GM21526 (cell line): ENCODE results near the gene CDH22.

Experiments
- ATAC-seq: cut with Tn5 transposase; IDR thresholded peaks from one replicate; pipeline ENCODE4 v1.9.1; 2021; ENCODE audit warnings: moderate library complexity; ENCODE audit not compliant: unreplicated experiment, low FRiP score

The CDH22 gene

DNA sequence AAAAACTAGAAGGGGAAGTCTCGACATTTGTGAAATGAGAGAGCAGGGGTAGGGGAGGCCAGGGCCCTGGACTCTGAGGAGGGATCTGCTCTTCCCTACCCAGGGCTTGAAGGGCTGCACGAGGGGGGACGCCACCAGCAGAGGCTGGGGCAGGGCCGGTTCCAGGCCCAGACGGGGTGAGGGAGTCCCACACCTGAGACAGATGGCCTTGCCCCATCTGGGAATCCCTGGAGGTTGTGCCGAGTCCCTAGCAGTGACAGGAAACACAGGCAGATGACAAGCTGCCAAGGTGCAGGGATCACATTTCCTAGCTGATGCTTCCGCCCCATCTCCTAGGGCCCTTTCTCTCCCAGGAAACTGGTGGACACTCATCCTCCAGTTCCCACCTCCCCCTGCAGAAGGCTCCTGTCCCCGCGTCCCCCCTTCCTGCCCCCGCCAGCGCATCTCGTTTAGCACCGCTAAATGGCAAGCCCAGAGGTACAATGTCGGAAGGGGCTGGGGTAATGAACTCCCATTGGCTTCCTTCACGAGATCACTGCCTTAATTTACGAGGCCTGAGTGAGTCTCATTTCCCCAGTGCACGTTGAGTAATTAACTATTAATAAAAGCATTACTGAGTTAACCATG lies 35.2 kb upstream of the CDH22 start:
- no peak for ATAC-seq

DNA sequence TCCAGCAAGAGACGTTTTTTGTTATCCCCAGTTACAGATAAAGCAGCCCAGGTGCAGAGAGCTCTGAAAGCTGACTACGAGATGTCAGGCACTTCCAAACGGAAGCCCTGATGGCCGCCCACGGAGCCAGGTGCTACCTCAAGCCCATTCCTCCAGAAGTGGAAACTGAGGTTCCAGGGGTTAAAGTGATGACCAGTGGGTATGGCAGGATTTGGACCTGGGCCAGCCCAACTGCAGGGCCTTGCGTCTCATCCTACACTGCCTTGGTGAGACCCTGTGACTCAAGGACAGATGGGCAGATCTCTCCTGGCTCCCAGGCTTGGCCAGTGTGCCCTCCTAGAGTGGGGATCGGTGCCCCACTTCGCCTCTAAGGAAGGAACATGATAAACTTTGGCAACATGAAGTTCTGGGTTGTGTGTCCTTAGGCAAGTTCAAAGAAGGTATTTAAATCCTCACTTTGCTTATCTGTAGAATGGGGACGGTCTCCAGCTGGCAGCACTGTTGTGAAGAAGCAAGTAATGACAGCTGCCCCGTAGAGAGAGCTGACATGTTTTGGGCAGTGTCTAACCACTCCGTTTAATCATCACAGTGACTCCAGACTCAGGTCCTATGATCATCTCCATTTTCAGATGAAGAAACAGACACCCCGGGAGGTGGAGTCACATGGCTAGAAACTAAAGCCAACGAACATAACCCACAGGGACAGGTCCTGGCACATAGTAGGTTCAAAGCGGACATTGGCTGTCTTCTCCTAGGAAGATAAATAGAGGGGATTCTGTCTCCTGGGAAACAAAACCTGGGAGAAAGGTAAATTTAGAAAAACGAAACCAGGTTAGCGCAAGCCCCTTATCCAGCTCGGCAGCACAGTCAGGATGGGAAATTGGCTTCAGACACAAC lies 34.4 kb upstream of the CDH22 start:
- no peak for ATAC-seq

DNA sequence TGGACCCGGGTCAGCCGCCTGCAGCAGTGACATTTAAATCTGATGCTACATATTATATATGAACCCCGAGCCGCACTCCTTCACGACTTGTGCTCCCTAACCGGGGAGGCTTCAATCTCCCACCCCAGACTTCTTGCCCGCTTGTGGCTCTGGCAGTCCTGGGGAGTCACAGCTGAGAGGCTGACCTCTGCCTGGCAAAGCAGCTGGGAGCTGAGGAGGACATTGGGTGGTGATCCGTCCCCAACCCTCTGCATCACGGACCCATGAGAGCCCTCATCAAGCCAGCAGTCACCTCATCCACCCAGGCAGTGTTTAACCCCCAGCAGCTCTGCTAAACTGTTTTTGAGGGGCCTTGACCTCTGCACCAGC lies 33.7 kb upstream of the CDH22 start:
- no peak for ATAC-seq

DNA sequence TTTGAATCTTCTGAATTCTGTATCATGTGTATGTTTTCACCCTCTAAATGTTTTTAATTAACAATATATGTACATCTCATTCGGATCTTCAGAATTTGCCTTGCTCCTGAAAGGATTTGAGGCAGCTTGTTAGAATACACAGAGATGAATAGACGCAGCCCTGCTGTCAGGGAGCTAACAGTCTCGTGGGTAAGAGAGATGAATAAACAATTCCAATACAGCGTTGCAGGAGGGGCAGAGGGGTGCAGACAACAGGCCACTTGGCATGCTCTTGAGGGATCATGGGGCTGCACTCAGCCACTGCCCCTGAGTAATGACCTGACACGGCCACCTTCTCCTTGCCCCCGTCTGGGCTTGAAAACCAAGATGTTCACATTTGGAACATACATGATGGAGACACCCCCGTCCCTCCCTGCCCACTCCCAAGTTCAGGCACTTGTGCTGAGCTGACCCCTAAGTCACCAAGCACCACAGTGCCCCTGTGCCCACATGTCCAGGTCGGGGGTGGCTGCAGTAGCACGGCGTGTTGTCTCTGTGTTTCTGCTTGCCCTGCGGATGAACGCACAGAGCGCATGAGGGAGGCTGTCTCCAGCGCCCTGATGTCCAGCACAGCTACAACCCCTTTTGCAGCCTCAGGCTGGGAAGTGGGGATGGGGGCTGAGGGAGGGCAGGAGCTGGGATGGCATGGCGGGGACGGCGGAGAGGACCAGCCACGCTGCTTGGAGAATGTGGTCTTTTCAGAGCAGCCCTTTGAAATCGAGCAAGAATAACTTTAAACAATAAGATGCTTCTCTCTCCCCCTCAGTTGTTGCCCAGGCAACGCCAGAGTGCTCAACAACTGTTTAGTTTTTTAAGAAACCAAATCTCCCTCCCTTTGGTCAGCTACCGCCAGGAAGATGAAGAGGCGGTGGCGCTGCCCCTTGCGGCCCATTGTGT lies 33.0 kb upstream of the CDH22 start:
- ATAC-seq: no peak

DNA sequence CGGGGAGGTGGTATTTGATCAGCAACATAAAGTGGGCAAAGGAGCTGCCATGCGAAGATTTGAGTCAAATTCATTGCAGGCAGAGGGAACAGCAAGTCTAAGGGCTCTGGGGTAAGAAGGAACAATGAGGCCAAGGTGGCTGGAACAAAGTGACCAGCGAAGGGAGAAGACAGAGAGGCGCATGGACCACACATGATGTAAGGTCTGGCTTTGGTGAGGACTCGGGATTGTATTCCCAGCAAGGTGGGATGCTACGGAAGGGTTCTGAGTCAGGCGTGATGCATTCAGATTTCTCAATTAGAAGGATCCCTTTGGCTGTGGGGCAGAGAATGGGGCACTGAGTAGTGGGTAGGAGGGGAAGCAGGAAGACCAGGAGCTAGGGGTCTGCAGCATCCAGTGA lies 30.7 kb upstream of the CDH22 start:
- no peak for ATAC-seq

DNA sequence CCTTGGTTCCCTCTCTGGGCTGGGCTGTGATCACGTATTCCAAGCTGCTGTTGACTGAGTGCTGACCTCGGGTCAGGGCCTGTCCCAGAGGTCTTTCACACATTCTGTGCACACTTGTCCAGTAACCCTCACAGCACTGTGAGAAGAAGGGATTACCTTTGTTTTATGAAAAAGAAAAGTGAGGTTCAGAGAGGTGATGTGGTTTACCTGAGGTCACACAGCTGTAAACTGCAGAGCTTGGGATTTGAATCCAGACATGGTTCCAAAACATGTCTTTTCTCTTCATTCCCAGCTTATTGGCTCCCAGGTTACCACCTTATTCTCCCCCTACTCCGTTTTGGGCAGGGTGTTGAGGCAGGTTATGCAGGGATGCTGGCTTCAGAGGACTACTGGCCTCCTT lies 28.4 kb upstream of the CDH22 start:
- ATAC-seq: no peak

DNA sequence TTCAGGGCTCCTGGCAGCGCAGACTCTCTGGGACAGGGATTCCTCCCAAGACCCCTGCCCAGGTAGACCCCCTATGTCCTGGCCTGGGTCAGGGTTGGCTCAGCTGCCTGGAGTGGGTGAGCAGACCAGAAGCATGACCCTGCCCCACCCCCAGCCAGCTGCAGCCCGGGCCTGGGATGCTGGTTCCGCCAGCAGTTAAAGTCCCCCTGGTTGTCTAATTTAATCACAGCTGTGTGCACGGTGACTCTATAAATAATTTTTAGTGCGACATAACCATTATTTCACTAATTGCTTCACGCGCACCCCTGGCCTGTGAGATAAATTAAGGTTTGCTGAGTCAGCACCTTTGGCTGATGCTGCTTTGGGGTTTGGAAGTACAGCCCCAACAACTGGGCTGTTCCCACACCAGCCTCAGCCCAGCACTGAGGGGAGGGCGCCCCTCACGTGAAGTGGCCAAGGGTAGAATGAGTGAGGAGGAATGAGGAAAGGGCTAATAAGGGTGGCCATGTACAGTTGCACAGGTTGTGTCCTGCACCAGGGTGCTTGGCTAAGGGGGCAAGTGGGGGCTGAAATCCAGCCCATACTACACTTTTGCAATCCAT lies 26.1 kb upstream of the CDH22 start:
- no peak for ATAC-seq

DNA sequence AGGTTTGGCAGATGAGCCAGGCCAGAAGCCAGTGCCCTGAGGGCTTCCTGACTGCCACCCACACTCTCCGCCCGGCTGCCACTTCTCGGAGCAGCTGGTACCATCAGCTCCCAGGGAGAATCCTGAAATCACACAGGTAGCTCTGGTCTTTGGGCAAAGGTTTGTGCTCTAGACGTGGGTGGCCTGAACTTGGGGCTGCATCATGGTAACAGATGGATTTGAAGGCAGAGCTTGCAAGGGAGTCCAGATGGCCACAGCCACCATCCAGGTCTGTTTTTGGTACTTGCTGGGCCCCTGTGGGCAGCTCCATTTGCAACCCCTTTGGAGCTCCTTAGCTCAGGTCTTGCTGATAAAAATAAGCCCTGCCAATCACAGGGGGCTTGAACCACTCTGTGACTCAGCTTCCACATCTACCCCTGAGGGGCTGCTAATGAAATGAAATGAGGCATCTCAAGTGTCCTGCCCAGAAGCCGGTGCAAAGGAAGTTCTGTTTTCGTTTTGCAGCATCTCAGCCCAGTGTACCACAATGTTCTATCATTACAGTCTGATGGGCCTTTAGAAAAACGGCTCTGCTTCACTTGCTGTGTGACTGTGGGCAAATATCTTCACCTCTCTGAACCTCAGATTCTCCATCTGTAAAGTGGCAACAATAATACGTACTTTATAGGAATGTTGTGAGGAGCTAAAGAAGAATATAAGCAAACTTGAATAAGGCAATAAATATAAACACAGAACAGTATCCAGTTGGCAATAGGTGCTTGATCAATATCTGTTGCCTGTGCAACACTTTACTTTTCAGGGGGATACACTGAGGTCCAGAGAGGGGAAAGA lies 25.1 kb upstream of the CDH22 start:
- no peak for ATAC-seq

DNA sequence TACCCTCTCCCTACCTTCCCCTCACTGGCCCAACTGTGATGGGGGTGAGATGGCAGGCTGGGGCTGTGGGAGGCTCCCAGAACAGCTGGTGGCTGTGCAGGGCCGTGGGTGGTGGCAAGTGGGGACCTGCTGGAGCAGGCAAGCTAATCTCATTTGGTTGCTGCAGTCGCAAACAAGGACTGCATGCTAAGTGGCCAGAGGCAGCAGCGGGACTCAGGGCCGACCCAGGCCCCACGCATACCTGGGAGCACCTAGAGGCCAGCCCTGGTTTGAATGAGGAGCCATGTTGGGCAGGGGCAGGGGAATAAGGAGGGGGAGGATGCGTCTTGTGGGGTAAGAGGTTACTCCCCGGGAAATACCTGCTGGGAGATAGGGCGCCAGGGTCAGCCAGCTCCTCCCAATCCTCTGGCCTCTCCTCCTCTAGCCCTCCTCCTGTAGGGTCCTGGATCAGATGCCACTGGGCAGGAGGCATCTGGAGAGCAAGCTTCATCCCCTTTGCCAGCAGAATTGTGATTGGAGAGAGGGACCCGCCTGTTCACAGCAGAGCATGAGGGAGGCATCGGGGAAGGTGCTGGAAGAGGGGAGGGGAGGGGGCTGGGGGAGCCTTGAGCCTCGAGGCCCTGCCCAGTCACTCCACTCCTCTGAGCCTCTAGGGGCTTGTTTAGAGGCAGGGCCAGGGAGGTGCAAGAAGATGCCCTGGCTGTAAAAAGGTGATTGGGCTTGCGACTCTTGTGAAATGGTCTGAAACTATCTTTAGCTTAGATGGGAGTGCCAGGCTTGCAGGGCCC lies 24.3 kb upstream of the CDH22 start:
- ATAC-seq: no peak

DNA sequence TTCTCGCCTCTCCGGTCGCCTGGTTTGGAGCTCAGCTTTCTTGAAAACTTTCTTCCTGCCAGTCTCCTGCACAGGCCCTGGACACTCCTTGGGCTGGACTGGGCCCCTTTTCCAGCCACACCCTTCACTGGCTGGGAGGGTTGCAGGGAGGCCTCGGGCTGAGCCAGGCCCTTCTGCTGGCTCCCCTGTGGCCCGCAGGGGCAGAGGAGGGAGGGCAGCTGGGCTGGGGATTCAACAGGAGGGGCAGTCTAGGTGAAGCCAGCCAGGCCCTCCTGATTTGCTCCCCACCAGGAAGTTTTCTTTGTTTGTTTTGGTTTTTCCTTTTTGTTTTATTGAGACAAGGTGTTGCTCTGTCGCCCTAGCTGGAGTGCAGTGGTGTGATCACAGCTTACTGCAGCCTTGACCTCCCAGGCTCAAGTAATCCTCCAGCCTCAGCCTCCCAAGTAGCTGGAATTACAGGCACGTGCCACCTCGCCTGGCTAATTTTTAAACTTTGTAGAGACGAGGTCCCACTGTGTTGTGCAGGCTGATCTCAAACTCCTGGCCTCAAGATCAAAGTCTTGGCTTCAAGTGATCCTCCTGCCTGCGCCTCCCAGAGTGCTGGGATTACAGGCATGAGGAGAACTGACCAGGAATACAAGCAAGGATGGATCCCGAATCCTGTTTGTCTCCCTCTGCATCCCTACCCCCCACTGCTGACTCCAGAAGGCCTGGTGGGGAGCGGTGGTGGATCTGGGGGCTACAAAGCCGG lies 23.5 kb upstream of the CDH22 start:
- ATAC-seq: no peak

DNA sequence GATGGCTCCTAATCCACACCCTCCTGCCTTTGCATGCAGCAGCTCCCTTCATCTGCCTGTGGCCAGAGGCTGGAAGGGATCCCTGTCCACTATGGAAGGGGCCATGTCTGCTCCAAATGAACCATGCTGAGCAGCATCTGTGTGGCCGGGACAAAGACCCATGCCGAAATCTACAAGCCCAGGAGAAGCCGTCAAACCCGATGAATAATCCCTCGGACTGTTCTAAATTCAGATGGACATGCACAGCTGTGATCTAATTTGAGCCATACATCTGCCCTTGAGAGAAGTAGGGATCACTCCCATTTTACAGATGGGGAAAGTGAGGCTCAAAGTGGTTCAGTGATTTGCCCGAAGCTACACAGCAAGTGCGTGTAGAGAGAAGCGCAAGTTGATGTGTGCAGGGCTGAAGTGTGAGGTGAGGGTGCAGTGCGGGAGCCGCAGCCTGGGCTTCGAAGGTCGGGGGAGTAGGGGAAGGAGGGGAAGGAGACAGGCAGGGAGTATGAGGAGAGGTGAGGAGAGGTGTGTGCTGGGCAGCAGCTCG lies 22.6 kb upstream of the CDH22 start:
- no peak for ATAC-seq

DNA sequence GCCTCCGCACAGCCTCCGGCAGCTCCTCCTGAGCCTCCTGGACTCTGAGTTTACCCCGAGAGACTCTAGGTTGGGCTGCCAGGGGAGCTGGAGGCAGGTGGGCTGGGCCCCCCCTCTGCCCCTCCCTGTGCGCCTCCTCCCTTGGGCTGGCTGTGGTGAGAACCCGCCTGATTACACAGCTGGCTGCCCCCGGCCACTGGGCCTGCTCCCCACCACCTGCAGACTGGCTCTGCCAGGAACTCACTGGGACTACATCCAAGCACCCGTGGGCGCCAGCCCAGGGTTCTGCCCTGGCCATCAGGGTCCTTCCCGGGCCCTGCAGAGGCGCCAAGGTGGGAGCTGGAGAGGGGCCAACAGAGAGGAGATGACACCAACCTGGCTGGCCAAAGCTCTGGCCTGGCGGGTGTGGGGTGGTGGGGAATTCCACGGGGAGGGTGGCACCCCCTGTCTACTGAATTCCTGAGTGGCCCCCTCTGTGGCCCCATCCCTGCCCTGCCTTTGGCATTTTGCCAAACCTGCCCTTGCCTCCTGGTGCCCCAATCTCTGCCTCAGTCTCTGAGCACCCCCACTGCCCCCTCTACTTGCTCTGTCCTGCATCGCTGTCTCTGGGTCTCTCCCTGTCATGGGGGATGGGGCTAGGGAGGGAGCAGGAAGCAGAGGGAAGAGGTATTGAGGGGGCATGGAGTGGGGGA lies 21.9 kb upstream of the CDH22 start:
- no peak for ATAC-seq

DNA sequence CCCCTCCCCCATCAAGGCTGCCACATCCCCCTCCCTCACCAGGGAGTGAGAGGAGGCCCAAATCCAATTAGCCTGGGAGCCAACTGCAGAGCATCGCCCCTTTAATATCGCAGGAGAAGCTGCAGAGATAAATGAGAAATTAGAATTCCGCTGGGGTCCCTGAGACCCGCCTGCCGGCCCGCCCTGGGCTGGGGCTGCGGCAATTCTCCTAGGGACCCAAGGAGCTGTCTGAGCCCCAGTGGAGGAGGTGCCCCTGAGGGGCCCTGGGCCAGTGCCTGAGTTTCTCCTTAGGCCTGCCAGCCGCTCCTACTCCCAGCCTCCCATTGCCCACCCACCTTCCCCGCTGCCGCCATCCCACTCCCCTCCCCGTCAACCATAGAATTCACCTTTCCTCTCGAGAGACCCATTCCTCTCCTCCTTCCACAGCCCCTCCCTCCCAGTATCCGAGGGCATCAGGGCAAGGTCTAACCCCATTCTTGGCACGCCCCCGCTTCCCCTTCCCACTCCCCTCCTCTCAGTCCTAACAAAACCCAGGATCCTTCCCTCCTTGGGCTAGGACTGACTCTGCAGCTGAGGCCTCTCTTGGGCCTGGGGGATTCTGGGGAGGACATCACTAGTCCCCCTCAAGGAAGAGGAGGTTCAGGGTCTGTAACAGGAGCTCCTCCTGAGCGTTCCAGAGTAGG lies 20.0 kb upstream of the CDH22 start:
- no peak for ATAC-seq

DNA sequence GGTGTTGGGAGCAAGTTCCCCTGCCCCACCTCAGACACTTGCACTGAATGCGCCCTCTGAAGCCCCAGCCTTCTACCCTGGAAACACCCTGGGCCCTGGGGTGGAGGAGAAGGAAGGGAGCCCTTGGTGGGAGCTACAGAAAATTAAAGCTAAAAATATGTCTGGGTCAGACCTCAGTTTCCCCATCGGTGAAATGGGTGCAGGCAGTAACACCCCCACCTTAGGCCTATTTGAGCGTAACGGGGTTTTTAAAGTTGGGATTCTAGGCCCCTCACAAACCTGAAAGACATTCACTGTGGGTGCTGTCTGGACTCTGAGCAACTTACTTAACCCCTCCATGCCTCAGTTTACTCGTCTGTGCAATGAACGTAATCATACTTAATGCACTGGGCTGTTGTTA lies 19.3 kb upstream of the CDH22 start:
- no peak for ATAC-seq

DNA sequence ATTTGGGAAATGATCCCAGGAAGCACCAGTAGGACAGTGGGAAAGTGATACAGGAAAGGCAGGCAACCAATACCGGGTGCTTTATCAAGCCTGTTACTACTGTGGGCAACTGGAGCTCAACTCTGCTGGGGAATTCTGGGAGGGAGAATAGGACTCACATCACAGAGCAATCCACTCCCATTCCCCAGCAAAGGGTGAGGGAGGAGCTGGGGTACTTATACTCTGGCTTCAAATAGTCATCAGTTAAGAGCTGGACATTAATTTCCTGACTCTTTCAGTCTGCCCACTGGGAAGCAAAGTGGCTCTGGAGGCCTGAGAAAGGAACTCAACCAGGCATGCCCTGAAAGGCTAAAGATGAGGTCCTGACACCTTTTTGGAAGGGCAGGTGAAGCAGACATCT lies 17.5 kb upstream of the CDH22 start:
- ATAC-seq: no peak

DNA sequence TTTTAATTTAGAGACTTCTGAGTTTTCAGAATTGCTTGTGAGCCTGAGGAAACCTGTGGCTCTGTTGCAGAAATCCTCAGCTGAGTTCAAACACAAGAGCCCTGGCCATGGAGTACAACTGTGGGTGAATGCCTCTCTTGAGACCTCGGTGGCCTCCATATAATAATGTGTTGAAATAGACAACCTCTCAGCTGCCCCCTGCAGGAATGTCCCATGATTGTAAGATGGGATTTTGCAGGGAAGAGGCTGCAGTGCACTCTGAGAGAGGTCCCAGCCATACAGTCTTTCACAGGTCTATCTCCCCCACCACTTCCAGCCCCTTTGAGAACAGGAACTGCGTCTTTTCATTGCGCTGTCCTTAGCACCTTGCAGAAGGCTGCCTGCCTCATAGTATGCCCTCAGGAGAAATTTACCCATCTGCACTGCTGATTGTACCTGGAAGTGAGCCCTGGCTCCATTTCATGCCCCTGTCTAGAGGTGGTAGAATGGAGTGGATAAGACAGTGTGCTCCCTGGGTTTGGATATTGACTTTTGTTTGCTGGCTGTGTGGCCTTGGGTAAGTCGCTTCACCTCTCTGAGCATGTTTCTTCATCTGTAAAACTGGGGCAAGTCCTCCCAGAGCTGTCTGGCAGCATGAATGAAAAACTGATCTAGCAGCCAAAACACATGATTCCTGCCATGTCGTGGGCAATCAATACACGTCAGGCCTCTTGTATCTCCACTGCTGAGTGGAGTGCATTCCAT lies 16.8 kb upstream of the CDH22 start:
- ATAC-seq: no peak
